Neural progenitor cell (in vitro differentiated cells): ENCODE data around the gene DCUN1D3.

Source experiments
- EZH2 ChIP-seq: fragments of 200-600 bp; sonication (generic); IDR thresholded peaks from 2 replicates; pipeline ENCODE4 v1.6.1; 2017; ENCODE audit warnings: antibody characterized with exemption, mild to moderate bottlenecking, moderate library complexity
- EZH2phosphoT487 ChIP-seq: fragments of 200-600 bp; sonication (generic); IDR thresholded peaks from 2 replicates; pipeline ENCODE4 v1.6.1; 2017; ENCODE audit warnings: antibody characterized with exemption
- TF ChIP-seq, protein P1 (sequence below): fragments of 200-600 bp; sonication (generic); IDR thresholded peaks from 2 replicates; pipeline ENCODE4 v1.5.1; 2017; ENCODE audit warnings: antibody characterized with exemption, mild to moderate bottlenecking

GRCh38 chr16:20807862-20808261 is 92.3 kb downstream of the DCUN1D3 start:
- TF ChIP-seq, protein P1, sequence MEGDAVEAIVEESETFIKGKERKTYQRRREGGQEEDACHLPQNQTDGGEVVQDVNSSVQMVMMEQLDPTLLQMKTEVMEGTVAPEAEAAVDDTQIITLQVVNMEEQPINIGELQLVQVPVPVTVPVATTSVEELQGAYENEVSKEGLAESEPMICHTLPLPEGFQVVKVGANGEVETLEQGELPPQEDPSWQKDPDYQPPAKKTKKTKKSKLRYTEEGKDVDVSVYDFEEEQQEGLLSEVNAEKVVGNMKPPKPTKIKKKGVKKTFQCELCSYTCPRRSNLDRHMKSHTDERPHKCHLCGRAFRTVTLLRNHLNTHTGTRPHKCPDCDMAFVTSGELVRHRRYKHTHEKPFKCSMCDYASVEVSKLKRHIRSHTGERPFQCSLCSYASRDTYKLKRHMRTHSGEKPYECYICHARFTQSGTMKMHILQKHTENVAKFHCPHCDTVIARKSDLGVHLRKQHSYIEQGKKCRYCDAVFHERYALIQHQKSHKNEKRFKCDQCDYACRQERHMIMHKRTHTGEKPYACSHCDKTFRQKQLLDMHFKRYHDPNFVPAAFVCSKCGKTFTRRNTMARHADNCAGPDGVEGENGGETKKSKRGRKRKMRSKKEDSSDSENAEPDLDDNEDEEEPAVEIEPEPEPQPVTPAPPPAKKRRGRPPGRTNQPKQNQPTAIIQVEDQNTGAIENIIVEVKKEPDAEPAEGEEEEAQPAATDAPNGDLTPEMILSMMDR = no peak
- TF ChIP-seq EZH2 (no peak), EZH2phosphoT487 (no peak)
